ENCODE data around the gene TRPM2. TPM values are rescaled to one million over a fixed set of nuclear protein-coding genes. Genes with fewer than 3 reads are reported as not detected.
A peak's percentile ranks its signal among the peaks of the same experiment; 100 is the strongest.
"Not testable (repeated sequence)": the region's sequence is repeated elsewhere in the genome, so short reads cannot be mapped to it uniquely, and the experiment has no call there.

Gene TRPM2
- polyA plus RNA-seq, 3 donors = 0.81 to 1.4 (median 1.2) TPM

DNA sequence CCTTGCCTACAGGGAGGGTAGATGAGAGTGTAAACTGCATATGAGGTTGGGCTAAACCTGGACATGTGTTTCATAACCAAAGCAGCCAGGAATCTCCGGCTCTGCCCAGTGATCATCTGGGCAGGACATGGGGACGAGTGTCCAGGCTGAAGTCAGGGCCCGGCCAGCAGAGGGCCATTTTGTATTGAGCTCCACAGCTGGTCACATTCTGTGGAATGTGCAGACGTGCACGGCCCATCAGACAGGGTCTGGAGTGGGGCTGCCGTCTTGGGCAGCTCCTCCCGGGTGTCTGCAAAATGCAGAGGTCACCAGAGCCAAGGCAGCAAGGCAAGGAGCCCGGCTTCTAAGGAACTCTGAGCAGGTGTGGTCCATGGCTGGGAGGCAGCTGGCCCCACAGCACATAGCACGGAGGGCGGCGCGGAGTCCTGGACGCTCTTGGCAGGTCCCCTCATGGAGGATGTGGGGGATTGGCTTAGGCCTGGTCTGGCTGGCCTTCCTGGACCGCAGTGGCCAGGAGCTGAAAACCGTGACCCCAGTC lies 108.1 kb downstream of the TRPM2 start:
- DNase-seq (ENCODE audit: extremely low read depth in 1 of 11, low read depth in 9 of 11, low spot score in 4 of 11) = peak in 1 of 11 donors; percentile 25

DNA sequence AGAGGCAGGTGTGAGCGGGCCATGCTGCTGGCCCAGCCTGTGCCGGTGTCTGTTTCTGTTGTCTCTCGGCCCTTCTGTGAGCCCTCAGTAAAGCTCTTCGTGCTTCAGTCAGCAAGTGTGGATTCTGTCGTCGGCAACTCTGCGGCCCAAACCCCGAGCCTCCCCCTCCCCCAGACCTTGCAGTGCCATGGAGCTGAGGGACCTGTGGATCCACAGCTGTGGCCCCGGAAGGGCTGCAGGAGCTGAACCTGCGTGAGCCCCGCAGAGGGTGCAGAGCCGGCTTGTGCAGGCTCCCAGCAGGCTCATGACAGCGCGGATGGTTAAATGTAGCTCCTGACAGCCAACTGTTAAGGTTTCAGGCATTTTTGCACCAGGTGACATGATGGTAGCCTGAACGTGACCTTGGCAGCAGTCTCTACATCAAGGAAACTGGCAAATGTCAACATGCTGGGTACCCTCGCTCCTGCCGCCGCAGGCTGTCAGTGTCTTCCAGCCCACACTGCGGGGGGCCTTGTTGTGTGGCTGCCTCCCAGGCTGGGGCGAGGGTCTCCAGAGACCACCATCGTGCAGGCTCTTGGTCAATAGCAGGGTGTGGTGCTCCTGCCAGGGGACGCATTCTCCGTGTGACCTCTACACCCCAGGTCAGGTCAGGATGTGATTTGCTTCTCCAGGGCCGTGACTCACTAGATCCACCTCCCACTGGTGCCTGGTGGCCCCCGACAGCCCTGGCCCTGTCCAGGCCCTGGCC lies 108.8 kb downstream of the TRPM2 start:
- DNase-seq (ENCODE audit: extremely low read depth in 1 of 11, low read depth in 9 of 11, low spot score in 4 of 11) = no peak

DNA sequence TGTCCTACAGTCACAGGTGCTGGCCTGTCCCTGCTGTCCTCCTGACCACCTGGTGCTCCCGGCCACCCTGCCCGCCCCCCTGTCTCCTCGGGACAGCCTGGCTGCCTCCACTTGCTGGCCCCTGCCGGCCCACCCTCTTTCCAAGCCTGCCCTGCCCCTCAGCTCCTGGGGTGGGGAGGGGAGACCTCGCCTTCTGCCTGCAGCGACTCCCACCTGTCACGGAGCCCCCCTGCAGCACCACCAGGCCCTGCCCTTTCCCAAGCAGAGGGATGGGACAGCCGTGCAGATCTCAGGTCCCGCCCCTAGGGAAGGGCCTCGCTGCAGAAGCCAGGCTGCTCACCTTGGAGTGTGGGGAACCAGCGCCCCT lies 109.4 kb downstream of the TRPM2 start:
- no peak for DNase-seq (ENCODE audit: extremely low read depth in 1 of 11, low read depth in 9 of 11, low spot score in 4 of 11)

DNA sequence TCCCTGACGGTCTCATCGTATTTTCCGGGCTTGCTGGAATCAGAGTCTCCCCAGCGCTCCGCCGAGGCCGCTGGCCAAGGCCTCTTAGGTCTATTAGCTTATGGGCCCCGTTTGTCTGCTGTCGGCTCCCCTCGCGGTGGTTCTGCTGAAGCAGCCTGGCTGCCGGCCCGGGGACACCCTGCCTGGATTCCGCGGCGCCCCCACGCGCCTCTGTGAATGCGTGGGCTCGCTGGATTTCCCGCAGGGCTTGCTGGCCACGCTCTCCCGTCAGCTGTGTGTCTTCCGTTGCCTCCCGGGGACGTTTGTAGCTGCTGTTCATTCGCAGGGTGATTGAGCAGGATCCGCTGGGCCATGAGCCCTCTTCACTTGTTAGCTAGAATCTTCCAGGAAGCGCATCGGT lies 110.3 kb downstream of the TRPM2 start:
- DNase-seq (ENCODE audit: extremely low read depth in 1 of 11, low read depth in 9 of 11, low spot score in 4 of 11) = no peak

DNA sequence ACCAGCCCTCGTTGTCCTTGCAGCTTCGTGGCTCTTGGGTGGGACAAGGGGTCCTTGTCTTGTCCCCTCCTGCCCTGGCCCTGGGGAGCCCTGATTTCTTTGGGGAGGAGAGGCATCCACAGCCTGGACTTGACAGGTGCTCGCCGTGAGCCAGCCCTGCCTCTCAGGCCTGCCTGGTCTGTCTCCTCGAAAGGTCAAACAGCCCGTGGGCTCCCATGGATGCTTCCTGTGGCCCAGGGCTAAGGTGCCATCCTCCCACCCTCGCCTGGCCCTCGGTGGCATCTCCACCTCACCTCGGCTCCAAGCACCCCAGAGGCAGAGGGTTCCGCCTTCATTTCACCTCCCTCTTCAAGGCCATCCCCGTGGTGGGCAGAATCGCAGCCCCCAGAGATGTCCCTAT lies 110.9 kb downstream of the TRPM2 start:
- DNase-seq (ENCODE audit: extremely low read depth in 1 of 11, low read depth in 9 of 11, low spot score in 4 of 11) = no peak

DNA sequence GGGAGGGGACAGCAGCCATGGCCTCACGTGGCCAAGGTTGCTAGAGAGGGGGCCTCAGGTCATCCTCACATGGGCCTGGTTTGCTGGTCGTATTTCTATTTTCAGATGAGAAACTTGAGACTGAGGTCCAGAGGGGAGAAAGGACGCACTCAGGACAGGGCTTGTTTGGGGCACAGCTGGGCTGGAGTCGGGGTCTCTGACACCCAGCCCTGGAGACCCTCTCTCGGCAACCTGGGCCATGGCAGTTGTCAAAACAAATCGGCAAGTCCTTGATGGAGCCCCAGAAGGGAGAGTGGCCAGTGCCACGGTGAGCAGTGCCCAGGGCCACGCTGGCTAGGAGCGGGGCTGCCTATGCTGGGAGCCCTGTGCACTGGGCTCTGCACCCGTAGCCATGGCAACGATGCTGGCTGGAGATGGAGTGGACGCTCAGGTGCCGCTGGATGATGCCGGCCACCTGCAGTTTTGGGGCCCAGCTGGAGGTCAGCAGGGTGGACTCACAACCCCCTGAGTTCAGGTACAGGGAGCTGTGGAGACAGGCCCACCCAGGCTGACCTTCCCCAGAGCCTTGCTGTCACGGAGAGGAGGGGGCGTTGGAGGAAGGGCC lies 113.0 kb downstream of the TRPM2 start:
- no peak for DNase-seq (ENCODE audit: extremely low read depth in 1 of 11, low read depth in 9 of 11, low spot score in 4 of 11)

DNA sequence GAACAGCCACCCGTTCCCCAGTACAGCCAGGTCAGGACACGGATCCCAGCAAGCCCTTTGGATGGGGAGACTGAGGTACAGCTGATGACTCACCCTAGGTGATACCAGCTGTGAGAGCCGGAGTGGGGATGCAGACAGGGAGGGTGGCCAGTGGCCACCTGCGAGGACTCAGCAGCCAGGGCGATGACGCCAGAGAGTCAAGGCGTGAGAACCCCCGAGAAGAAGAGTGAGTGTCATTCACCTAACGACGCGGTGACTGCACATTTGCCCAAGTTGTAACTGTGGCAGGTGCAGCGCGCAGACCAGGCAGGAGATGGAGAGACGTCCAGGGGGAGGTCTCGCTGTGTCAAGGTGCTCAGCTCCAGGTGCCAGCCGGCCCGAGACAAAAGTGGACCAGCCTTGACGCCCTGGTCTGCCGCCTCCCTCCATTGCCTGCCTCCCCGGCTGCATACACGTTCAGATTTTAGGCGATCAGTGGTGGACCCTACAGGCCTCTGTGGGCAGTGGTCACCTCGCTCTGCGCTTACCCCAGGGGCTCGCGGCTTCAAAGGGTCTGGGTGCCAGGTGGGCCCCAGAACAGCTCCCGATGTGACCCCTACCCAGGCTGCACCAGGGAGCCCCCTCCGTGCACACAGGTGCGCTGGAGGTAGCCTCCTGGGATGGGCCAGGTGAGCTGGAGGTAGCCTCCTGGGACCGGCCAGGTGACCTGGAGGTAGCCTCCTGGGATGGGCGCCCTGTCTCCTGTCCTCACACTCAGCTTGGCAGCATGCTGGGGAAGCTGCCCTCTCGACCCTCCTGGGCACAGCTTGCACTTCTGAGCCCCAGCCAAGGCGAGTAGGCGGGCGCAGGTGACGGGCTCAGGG lies 113.8 kb downstream of the TRPM2 start:
- DNase-seq (ENCODE audit: extremely low read depth in 1 of 11, low read depth in 9 of 11, low spot score in 4 of 11) = no peak

DNA sequence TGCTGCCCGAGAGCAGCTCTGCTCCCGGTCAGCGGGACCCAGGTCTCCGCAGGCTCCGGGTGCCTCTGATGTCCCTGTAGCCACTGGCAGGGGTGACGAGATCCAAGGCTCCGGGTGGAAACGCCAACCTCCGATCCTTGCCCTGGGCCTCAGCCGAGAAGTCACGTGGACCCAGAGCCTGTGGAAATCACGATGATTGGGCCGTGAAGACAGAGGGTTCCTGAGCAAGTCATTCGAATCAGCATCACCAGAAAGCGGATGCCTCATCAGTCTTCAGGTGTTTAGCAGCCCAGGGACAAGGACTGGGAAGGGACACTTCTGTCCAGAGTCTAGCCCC lies 114.4 kb downstream of the TRPM2 start:
- no peak for DNase-seq (ENCODE audit: extremely low read depth in 1 of 11, low read depth in 9 of 11, low spot score in 4 of 11)

DNA sequence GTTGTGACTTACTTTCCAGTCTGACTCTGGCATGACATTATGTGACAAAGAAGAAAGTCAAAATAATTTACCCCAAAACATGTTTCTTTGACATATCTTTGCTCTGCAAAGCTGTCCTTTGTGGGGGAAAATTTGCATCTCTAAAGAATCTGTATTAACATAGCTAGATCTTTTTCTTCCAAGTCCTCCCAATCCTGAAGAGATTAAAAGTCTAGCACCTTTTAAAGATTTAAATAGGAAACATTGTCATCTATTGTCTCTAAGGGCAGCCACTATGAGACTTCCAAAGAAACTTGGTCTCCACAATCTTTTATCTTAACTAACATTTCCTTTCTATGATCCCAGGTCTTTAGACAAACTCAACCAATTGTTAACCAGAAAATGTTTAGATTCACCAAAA lies 117.9 kb downstream of the TRPM2 start:
- DNase-seq (ENCODE audit: extremely low read depth in 1 of 11, low read depth in 9 of 11, low spot score in 4 of 11) = no peak

DNA sequence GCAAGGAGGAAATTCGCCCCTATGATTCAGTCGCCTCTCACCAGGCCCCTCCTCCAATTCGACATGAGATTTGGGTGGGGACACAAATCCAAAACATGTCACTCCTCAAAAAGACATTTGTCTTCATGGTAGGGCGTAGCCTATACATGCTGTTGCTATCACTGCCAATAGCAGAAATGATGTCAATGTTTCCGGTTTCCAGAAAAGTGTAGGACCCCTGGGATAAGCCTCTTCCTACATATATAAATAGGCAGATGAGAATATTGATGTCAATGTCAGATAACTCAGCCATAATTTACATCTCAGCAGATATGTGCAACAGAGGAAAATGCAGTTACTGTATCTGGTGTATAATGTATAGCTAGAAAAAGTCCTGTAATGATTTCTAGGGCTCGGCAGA lies 118.6 kb downstream of the TRPM2 start:
- DNase-seq (ENCODE audit: extremely low read depth in 1 of 11, low read depth in 9 of 11, low spot score in 4 of 11) = no peak

DNA sequence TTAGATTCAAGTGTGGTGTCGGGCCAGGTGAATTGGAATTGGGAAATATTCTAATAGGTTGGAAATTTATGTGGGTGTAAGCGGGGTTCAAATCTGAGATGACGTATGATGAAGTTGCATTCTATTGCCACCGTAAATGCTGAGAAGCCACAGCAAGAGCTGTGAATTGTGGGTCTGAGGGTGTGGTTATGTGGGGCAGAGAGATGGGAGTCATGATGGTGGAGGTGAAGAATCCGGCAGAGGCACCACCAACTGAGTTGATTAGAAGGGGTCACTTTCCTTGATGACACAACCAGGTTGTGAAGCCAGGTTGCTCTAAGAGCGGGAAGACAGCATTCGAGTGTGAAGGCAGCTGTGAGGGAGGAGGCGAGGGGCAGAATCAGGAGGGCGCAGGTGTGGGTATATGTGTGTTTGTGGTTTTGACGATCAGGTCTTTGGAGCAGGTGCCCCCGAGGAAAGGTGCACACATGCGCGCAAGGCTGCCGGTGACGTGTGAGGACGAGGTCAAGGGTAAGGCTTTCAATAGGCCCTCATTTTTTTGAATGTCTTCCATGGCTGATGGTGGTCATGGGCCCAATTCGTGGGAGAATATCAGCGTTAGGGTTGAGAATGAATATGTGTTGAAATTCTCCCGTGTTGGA lies 120.6 kb downstream of the TRPM2 start:
- no peak for DNase-seq (ENCODE audit: extremely low read depth in 1 of 11, low read depth in 9 of 11, low spot score in 4 of 11)

DNA sequence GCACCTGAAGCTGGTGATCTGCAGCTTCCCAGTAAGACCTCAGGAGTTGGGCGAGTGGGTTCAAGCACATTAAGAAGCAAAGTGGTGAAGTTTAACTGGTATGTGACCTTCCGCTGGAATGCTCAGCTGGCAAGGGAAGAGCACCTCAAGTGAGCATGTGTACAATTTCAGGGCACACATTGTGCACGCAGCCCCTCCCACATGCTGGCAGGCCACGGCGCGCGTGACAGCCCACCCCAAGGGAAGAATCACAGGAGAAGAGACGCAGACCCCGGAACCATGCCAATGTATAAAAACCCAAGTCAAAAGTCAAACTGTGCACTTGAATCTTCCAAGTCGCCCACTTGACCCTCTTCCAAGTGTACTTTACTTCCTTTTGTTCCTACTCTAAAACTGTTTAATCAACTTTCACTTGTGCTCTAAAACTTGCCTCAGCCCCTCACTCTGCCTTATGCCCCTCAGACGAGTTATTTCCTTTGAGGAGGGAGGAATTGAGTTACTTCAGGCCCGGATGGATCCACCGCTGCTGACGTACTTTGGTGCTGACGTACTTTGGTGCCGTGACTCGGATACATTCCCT lies 121.9 kb downstream of the TRPM2 start:
- no peak for DNase-seq (ENCODE audit: extremely low read depth in 1 of 11, low read depth in 9 of 11, low spot score in 4 of 11)

DNA sequence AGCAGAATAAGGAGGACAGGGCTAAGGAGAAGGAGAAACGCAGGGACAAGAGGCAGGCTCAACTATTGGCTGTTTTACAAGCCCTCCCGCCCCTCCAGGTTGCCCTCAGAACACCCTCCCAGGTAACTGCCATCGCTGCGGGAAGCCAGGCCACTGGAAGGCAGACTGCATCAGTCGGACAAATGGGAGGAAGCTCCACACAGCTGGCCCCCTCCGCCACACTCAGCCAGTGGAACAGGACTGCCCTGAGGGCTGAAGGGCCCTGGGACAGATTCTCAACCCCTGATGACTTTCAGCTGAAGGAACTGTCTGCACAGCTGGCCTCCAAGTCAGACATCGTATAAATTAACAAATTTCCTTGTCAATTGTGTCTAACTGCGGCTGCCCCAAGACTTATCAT lies 123.7 kb downstream of the TRPM2 start:
- no peak for DNase-seq (ENCODE audit: extremely low read depth in 1 of 11, low read depth in 9 of 11, low spot score in 4 of 11)

DNA sequence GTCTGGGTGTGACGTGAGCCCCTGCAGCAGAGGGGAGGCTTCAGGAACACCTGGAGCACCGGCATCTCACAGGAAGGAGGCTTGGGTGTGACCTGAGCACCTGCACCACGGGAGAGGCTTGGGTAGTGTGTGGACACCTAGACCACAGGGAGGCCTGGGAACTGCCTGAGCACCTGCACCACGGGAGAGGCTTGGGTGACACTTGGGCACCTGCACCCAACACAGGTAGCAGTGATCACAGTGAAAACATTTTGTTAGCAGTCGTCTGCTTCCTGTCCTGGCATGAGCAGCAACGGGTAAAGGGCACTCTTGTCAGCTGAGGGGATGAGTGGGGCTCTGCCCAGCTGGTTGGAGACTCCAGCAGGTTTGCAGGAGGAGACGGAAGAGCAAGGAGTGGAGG lies 124.3 kb downstream of the TRPM2 start:
- no peak for DNase-seq (ENCODE audit: extremely low read depth in 1 of 11, low read depth in 9 of 11, low spot score in 4 of 11)

DNA sequence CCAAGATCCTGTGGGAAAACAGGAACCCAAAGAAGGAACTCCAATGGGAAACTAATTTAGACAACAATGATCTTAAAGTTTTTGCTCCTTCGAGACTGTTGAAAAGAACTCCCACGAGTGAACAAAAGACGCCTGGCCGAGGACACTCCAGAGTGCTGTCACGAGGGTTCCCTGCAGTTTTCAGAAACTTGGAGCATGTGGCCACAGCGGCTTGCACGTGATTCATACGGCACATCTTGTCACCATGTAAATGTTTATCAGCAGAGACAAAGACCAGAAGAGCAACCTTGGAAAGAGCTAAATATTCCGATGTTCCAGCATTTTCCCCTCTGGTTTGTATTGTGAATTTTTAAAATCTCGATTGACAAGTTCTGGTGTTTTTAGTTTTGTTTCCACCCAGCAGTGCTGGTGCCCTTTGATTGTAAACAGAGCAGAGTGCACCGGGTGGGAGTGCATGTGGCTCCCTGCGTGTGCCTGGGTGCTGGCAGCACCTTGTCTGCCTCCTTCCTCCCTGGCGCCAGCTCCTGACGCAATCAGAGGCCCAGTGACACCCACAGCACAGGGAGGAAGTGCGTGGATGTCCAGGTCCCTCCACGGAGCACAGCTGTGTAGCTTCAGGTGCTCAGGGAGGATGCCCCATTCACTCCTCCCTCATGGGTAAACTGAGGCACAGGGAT lies 124.8 kb downstream of the TRPM2 start:
- no peak for DNase-seq (ENCODE audit: extremely low read depth in 1 of 11, low read depth in 9 of 11, low spot score in 4 of 11)

DNA sequence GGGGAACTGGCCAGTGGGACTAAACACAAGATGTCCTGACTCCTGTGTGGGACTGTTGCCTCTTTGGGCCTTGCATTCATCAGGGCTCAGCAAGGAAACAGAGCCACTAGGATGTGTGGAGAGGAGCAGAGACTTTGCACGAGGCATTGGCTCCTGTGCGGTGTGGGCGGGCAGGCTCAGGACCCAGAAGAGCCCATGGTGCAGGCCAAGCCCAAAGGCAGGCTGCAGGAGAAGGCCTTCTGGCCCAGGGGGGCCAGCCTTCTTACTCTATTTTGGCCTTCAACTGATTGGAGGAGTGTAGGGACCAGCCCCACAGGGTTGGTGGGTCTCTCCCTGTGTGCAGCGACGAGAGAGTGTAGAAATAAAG lies 125.4 kb downstream of the TRPM2 start:
- no peak for DNase-seq (ENCODE audit: extremely low read depth in 1 of 11, low read depth in 9 of 11, low spot score in 4 of 11)

DNA sequence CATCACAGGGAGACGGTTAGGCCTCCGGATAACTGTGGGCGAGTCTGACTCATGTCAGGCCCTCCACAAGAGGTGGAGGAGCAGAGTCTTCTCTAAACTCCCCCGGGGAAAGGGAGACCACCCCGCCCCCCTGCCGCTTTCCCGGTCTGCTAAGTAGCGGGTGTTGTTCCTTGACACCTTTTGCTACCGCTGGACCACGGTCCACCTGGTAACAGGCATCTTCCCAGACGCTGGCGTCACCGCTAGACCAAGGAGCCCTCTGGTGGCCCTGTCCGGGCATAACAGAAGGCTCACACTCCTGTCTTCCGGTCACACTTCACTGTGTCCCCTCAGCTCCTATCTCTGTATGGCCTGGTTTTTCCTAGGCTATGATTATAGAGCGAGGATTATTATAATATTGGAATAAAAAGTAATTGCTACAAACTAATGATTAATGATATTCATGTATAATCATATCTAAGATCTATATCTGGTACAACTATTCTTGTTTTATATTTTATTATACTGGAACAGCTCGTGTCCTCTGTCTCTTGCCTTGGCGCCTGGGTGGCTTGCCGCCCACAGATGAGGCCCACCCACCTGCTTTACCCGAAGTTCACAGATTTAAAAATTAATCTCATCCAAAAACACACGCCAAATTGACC lies 126.3 kb downstream of the TRPM2 start:
- not testable (repeated sequence) for DNase-seq (ENCODE audit: extremely low read depth in 1 of 11, low read depth in 9 of 11, low spot score in 4 of 11)

Data from renal cortex interstitium (tissue), 11 donors.